Diencephalon (tissue), 1 donor: ENCODE data around the gene FRMD7. TPM values are rescaled to one million over a fixed set of nuclear protein-coding genes. Genes with fewer than 3 reads are reported as not detected.

ENCODE experiments used
- total RNA-seq: library from RNA; depleted of rRNA; stranded (reverse); fragments of >200 nt; gene quantifications from one replicate; pipeline ENCODE4 v1.2.3, GENCODE V29; 2014

The FRMD7 gene
- 0.46 TPM for total RNA-seq

GRCh38 chrX:132127743-132128142 lies at the start of gene FRMD7:
FRMD7 (minus strand) TSS chrX:132128020; CDS start chrX:132127844, 176 bp downstream.

Other genes starting within 250 kb of the FRMD7 start
- gene STK26, start 104.7 kb downstream of the FRMD7 start, total RNA-seq: 5.1 TPM
- 19.6 TPM for gene RAP2C, start 91.4 kb upstream of the FRMD7 start, total RNA-seq